Mesothelial cell of epicardium (in vitro differentiated cells): ENCODE measurements around the gene SYCP2. TPM values are rescaled to one million over a fixed set of nuclear protein-coding genes. Genes with fewer than 3 reads are reported as not detected.

Experiments used
- DNase-seq, 2 experiments: peaks; one replicate each; pipeline ENCODE4 v3.0.0; 2021; ENCODE audit warnings: low spot score in 2 of 2; ENCODE audit not compliant: unreplicated experiment in 2 of 2
- H3K27ac Mint-ChIP-seq: 2 replicates; pipeline ENCODE4 v1.8.0; 2021; ENCODE audit warnings: mixed read lengths
- H3K27me3 Mint-ChIP-seq: 2 replicates; pipeline ENCODE4 v1.8.0; 2021; ENCODE audit warnings: low read depth, mixed read lengths
- H3K36me3 Mint-ChIP-seq: 2 replicates; pipeline ENCODE4 v1.8.0; 2021; ENCODE audit warnings: mixed read lengths
- H3K4me1 Mint-ChIP-seq: 2 replicates; pipeline ENCODE4 v1.8.0; 2021; ENCODE audit warnings: mixed read lengths
- H3K4me3 Mint-ChIP-seq: 2 replicates; pipeline ENCODE4 v1.8.0; 2021; ENCODE audit warnings: mild to moderate bottlenecking, moderate library complexity, mixed read lengths
- H3K9me3 Mint-ChIP-seq: 2 replicates; pipeline ENCODE4 v1.8.0; 2021; ENCODE audit warnings: mixed read lengths
- total RNA-seq: library from RNA; stranded (reverse); gene quantifications from 3 replicates; pipeline ENCODE4 v1.2.1, GENCODE V29; 2021
- TF ChIP-seq, protein P1 (sequence below): fragments of 200-600 bp; sonication (generic); IDR thresholded peaks from one replicate; pipeline ENCODE4 v1.5.0; 2021; ENCODE audit warnings: antibody characterized with exemption; ENCODE audit not compliant: unreplicated experiment

The SYCP2 gene
- total RNA-seq, 1 donor from 2014 or later: 2.3 TPM

GRCh38 chr20:59837623-59838394, 95.6 kb downstream of the SYCP2 start:
- Mint-ChIP-seq H3K4me3 (no peak overlapping the region), H3K36me3 (no peaks in the 10 kb centered on the region), H3K27ac (no peak overlapping the region), H3K27me3 (peaks cover 99% of the 10 kb centered on the region), H3K4me1 (peaks cover 12% of the 10 kb centered on the region), H3K9me3 (no peaks in the 10 kb centered on the region)
- no peak for DNase-seq
- TF ChIP-seq, protein P1, sequence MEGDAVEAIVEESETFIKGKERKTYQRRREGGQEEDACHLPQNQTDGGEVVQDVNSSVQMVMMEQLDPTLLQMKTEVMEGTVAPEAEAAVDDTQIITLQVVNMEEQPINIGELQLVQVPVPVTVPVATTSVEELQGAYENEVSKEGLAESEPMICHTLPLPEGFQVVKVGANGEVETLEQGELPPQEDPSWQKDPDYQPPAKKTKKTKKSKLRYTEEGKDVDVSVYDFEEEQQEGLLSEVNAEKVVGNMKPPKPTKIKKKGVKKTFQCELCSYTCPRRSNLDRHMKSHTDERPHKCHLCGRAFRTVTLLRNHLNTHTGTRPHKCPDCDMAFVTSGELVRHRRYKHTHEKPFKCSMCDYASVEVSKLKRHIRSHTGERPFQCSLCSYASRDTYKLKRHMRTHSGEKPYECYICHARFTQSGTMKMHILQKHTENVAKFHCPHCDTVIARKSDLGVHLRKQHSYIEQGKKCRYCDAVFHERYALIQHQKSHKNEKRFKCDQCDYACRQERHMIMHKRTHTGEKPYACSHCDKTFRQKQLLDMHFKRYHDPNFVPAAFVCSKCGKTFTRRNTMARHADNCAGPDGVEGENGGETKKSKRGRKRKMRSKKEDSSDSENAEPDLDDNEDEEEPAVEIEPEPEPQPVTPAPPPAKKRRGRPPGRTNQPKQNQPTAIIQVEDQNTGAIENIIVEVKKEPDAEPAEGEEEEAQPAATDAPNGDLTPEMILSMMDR: no peak

DNA sequence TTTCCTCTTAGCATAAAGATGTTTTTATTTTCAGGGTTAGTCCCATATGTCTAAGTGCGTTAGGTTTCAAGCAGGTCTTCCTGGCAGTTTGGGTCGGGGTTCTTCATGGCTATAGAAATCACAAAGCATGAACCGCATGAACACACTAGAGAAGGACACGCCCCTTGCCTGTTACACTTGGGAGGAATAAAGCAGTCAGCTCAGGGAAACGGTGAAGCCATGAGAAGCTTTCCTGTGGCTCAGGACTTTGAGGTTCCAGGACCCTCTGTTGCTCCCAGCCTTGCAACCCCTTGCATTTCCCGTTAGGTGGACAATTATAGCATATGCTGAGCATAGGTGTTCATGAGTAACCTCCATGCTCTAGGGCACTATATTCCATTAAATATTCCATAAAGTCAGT, 96.7 kb downstream of the SYCP2 start:
- H3K27ac Mint-ChIP-seq: no peak overlapping the region
- H3K4me1 Mint-ChIP-seq: peaks cover 12% of the 10 kb centered on the region
- H3K36me3 Mint-ChIP-seq: no peaks in the 10 kb centered on the region
- no peaks in the 10 kb centered on the region for H3K9me3 Mint-ChIP-seq
- TF ChIP-seq, protein P1: no peak
- DNase-seq: no peak
- H3K4me3 Mint-ChIP-seq: no peak overlapping the region
- peaks cover 99% of the 10 kb centered on the region for H3K27me3 Mint-ChIP-seq

DNA sequence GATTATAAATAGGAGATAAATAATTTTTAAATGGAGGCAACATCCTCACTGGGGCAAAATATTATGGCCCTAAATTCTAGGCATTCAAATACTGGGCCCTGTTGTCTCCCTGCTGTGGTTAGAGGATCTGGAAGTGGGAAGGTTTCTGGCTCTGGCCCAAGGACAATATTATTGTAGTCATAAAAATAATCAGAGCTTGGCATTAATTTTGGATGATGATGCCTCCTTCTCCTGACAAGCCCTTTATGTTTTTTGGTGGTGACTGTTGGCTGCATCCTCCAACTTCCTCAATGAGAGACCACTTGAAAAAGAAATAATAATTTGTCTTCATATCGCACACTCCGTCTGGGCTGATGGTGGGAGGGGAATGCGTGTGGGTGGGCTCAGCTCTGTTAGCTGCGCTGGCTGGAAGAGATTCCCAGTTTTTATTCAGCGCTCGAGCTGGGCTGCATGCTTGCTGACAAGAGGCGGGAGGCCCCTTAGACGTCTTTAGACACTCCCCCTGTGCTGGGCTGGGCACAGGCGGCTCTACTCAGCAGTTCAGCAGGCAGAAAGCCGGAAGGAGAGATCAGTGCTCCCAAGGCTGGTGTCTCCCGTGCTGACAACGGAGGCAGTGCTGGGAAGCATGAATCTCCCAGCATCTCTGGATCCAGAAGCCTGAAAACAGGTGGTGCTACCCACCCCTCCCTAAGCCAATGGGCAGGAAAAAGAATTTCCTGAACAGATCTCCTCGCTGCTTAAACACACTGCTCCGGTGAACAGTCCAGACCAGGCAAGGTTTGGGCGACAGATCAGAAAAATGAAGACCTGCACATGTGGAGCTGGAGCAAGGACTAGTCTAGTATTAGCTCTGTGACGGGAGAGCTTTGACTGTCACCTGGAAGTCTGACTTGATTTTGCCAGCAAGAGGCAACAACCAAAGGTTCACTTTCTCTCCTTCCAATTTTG, 97.7 kb downstream of the SYCP2 start:
- peaks cover 12% of the 10 kb centered on the region for H3K4me1 Mint-ChIP-seq
- TF ChIP-seq, protein P1: no peak
- no peak overlapping the region for H3K4me3 Mint-ChIP-seq

GRCh38 chr20:59835057-59835447, 98.4 kb downstream of the SYCP2 start:
- no peak overlapping the region for H3K27ac Mint-ChIP-seq
- no peak overlapping the region for H3K4me3 Mint-ChIP-seq
- DNase-seq: no peak

More for the DNA sequence above, 97.7 kb downstream of the SYCP2 start:
- H3K27me3 Mint-ChIP-seq: peaks cover 99% of the 10 kb centered on the region
- peak in 1 of 2 experiments; percentile 58 for DNase-seq
- H3K27ac Mint-ChIP-seq: no peak overlapping the region
- H3K36me3 Mint-ChIP-seq: no peaks in the 10 kb centered on the region
- H3K9me3 Mint-ChIP-seq: no peaks in the 10 kb centered on the region

More at GRCh38 chr20:59835057-59835447, 98.4 kb downstream of the SYCP2 start:
- TF ChIP-seq, protein P1: no peak
- Mint-ChIP-seq H3K4me1 (peaks cover 12% of the 10 kb centered on the region), H3K27me3 (peaks cover 98% of the 10 kb centered on the region), H3K36me3 (no peaks in the 10 kb centered on the region), H3K9me3 (no peaks in the 10 kb centered on the region)
